PC-9 (cell line): ENCODE data around the gene NFIA.

Experiments used
- EZH2 ChIP-seq: fragments of 200-600 bp; sonication (generic); IDR thresholded peaks from 2 replicates; pipeline ENCODE4 v1.8.0; 2017; ENCODE audit warnings: antibody characterized with exemption, low read depth
- TF ChIP-seq, protein P1 (sequence below): fragments of 200-600 bp; sonication (generic); conservative IDR thresholded peaks from 2 replicates; pipeline ENCODE4 v1.6.1; 2017; ENCODE audit warnings: mixed run types, antibody characterized with exemption, mild to moderate bottlenecking, moderate library complexity

DNA sequence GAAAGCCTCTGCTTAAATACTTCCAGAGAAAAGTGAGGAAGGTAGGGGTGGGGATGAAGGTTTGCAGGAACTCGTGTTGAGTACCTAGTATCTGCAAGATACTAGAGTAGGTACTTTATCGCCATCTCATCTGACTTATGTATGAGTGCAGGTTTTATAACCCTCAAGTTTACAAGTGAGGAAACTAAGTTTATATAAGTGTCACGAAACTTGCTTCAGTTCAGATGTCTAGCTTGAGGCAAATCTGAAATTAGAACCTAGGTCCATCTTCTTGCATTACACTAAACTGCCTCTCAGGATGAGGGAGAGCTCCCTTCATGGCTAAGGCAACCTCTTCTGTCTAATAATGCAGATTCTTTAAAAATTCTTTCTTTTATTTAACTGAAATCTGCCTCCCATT is 43.5 kb downstream of the NFIA start:
- TF ChIP-seq, protein P1, sequence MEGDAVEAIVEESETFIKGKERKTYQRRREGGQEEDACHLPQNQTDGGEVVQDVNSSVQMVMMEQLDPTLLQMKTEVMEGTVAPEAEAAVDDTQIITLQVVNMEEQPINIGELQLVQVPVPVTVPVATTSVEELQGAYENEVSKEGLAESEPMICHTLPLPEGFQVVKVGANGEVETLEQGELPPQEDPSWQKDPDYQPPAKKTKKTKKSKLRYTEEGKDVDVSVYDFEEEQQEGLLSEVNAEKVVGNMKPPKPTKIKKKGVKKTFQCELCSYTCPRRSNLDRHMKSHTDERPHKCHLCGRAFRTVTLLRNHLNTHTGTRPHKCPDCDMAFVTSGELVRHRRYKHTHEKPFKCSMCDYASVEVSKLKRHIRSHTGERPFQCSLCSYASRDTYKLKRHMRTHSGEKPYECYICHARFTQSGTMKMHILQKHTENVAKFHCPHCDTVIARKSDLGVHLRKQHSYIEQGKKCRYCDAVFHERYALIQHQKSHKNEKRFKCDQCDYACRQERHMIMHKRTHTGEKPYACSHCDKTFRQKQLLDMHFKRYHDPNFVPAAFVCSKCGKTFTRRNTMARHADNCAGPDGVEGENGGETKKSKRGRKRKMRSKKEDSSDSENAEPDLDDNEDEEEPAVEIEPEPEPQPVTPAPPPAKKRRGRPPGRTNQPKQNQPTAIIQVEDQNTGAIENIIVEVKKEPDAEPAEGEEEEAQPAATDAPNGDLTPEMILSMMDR: no peak
- no peak for TF ChIP-seq EZH2
